Measurements from ENCODE around the gene GFRA1. TPM values are rescaled to one million over a fixed set of nuclear protein-coding genes. Genes with fewer than 3 reads are reported as not detected.
A peak's percentile ranks its signal among the peaks of the same experiment; 100 is the strongest.

The GFRA1 gene
- polyA plus RNA-seq, 1 of the 3 experiments (the other 2 are of a cell fraction) = 1.6 TPM

DNA sequence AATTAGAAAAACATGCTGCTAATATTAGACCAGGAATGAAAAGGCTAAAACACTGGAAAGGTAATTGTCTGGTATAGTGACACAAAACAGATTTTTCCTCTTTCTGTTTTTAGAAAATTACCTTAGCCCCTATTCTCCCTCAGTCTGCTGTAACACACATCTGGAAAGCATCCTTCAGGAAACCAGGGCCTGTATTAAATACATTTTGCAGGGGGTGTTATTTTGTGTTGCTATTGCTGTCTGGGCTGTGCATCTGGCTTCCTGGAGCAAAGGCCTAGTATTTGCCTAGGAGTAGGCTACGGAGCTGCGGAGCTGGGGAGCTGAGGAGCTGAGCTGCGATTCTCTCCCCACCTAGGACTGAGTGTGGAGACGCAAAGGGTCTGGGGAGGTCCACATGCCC is 169.3 kb downstream of the GFRA1 start:
- Histone ChIP-seq H3K36me3 (replicated peaks in 1 of 2; ENCODE audit: control insufficient read depth in 1 of 2, insufficient read depth in 2 of 2, low read length in 1 of 2) (no peaks in the 10 kb centered on the region), H3K9me3 (no peaks in the 10 kb centered on the region), H3K79me2 (ENCODE audit: insufficient read depth) (no peaks in the 10 kb centered on the region), H3K4me2 (no peak overlapping the region), H3K4me1 (ENCODE audit: control insufficient read depth in 1 of 2, insufficient read depth in 2 of 2, low read depth in 1 of 2, low read length in 1 of 2) (peaks cover 0 to 9% of the 10 kb centered on the region in 2 experiments; a peak in 1 of 4 replicates), H3K27me3 (ENCODE audit: insufficient read depth) (no peaks in the 10 kb centered on the region), H3K27ac (ENCODE audit: low read depth in 2 of 2, low read length in 1 of 2) (peak overlapping the region in 1 of 2 experiments; percentile 48; a peak in 1 of 4 replicates), H3K9me2 (no peaks in the 10 kb centered on the region), H4K20me1 (ENCODE audit: insufficient read depth) (no peaks in the 10 kb centered on the region), H2AFZ (ENCODE audit: low read depth) (no peak overlapping the region), H3F3A (replicated peaks; ENCODE audit: insufficient read depth) (no peaks in the 10 kb centered on the region), H3K9ac (no peak overlapping the region), H3K4me3 (ENCODE audit: low read depth in 2 of 2, low read length in 1 of 2) (no peak overlapping the region)
- WGBS (ENCODE audit: low lambda C conversion rate) = 63% methylated on average over 3 of the region's 4 CpGs
- DNase-seq = peak; percentile 49
- ChIA-PET POLR2A (no interaction called here), CTCF (interaction anchor here (2.0 kb wide), 1 partner anchor 184 kb away, joined by 6 read pairs; no protein-coding TSS in a partner anchor)
- TF ChIP-seq EP300 (IDR thresholded peaks at IDR 0.05; ENCODE audit: borderline replicate concordance in 1 of 2, low read depth in 1 of 2, low read length in 1 of 2) (peak in 1 of 2 experiments; percentile 34; a peak in 1 of 4 replicates), MAX (IDR thresholded peaks at IDR 0.05; ENCODE audit: low read depth) (no peak)

DNA sequence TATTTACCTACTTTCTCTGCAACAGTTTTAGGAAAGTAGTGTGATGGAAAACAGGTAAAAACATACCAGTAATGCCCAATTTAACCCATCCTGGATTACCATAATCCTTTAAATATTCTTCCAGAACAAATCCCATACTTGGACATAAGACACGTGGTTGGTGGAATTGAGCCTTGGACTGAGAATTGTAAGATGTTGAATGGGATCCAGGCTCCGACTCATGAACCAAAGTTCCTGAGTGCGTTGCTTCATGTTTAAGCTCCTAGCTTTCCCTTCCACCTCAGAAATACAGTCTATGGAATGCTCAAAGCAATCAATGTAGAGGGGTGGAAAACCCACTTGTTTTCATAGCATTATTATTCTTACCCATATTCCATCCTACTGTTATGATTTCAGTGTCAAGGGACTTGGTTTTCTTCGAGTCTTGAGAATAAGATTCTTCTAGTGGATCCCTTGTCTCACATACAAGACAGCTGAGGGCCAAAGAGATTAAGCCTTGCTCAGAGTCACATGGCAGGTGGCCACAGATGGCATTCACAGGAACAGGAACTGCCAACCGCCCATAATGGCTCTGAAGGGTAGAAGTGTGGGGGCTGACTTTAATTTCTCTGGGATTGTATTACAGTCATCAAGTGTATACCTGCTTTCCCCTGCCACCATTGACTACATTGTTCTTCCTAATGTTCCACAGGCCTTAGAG is 171.2 kb downstream of the GFRA1 start:
- Histone ChIP-seq H3K36me3 (replicated peaks in 1 of 2; ENCODE audit: control insufficient read depth in 1 of 2, insufficient read depth in 2 of 2, low read length in 1 of 2) (no peaks in the 10 kb centered on the region), H3K4me2 (no peak overlapping the region), H3F3A (replicated peaks; ENCODE audit: insufficient read depth) (no peaks in the 10 kb centered on the region), H3K27ac (ENCODE audit: low read depth in 2 of 2, low read length in 1 of 2) (no peak overlapping the region), H4K20me1 (ENCODE audit: insufficient read depth) (no peaks in the 10 kb centered on the region), H3K9me3 (no peaks in the 10 kb centered on the region), H3K27me3 (ENCODE audit: insufficient read depth) (no peaks in the 10 kb centered on the region), H3K4me1 (ENCODE audit: control insufficient read depth in 1 of 2, insufficient read depth in 2 of 2, low read depth in 1 of 2, low read length in 1 of 2) (peaks cover 0 to 9% of the 10 kb centered on the region in 2 experiments; a peak in 1 of 4 replicates), H3K9ac (no peak overlapping the region), H2AFZ (ENCODE audit: low read depth) (no peak overlapping the region), H3K79me2 (ENCODE audit: insufficient read depth) (no peaks in the 10 kb centered on the region), H3K9me2 (no peaks in the 10 kb centered on the region), H3K4me3 (ENCODE audit: low read depth in 2 of 2, low read length in 1 of 2) (no peak overlapping the region)
- ChIA-PET POLR2A (no interaction called here), CTCF (interaction anchor here (1.4 kb wide), 1 partner anchor 11 kb away, joined by 4 read pairs; no protein-coding TSS in a partner anchor)
- TF ChIP-seq, protein P1, sequence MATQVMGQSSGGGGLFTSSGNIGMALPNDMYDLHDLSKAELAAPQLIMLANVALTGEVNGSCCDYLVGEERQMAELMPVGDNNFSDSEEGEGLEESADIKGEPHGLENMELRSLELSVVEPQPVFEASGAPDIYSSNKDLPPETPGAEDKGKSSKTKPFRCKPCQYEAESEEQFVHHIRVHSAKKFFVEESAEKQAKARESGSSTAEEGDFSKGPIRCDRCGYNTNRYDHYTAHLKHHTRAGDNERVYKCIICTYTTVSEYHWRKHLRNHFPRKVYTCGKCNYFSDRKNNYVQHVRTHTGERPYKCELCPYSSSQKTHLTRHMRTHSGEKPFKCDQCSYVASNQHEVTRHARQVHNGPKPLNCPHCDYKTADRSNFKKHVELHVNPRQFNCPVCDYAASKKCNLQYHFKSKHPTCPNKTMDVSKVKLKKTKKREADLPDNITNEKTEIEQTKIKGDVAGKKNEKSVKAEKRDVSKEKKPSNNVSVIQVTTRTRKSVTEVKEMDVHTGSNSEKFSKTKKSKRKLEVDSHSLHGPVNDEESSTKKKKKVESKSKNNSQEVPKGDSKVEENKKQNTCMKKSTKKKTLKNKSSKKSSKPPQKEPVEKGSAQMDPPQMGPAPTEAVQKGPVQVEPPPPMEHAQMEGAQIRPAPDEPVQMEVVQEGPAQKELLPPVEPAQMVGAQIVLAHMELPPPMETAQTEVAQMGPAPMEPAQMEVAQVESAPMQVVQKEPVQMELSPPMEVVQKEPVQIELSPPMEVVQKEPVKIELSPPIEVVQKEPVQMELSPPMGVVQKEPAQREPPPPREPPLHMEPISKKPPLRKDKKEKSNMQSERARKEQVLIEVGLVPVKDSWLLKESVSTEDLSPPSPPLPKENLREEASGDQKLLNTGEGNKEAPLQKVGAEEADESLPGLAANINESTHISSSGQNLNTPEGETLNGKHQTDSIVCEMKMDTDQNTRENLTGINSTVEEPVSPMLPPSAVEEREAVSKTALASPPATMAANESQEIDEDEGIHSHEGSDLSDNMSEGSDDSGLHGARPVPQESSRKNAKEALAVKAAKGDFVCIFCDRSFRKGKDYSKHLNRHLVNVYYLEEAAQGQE (IDR thresholded peaks at IDR 0.05; ENCODE audit: low read depth, low read length) = no peak
- TF ChIP-seq GABPA (IDR thresholded peaks at IDR 0.05; ENCODE audit: low read depth) (no peak), NRF1 (IDR thresholded peaks at IDR 0.05; ENCODE audit: low read depth, low read length) (no peak), MXI1 (IDR thresholded peaks at IDR 0.05; ENCODE audit: low read depth, low read length) (no peak), POLR2AphosphoS5 (IDR thresholded peaks at IDR 0.05; ENCODE audit: low read depth, low read length) (no peak), TAF1 (IDR thresholded peaks at IDR 0.05; ENCODE audit: borderline replicate concordance, low read depth, low read length) (no peak), CHD2 (IDR thresholded peaks at IDR 0.05; ENCODE audit: low read length, partially characterized antibody) (no peak), MEF2A (IDR thresholded peaks at IDR 0.05; ENCODE audit: borderline replicate concordance, low read depth) (no peak), MAX (IDR thresholded peaks at IDR 0.05; ENCODE audit: low read depth) (no peak)
- TF ChIP-seq, protein P2, sequence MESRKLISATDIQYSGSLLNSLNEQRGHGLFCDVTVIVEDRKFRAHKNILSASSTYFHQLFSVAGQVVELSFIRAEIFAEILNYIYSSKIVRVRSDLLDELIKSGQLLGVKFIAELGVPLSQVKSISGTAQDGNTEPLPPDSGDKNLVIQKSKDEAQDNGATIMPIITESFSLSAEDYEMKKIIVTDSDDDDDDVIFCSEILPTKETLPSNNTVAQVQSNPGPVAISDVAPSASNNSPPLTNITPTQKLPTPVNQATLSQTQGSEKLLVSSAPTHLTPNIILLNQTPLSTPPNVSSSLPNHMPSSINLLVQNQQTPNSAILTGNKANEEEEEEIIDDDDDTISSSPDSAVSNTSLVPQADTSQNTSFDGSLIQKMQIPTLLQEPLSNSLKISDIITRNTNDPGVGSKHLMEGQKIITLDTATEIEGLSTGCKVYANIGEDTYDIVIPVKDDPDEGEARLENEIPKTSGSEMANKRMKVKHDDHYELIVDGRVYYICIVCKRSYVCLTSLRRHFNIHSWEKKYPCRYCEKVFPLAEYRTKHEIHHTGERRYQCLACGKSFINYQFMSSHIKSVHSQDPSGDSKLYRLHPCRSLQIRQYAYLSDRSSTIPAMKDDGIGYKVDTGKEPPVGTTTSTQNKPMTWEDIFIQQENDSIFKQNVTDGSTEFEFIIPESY (IDR thresholded peaks at IDR 0.05; ENCODE audit: borderline replicate concordance, low read depth) = no peak
- TF ChIP-seq, protein P3, sequence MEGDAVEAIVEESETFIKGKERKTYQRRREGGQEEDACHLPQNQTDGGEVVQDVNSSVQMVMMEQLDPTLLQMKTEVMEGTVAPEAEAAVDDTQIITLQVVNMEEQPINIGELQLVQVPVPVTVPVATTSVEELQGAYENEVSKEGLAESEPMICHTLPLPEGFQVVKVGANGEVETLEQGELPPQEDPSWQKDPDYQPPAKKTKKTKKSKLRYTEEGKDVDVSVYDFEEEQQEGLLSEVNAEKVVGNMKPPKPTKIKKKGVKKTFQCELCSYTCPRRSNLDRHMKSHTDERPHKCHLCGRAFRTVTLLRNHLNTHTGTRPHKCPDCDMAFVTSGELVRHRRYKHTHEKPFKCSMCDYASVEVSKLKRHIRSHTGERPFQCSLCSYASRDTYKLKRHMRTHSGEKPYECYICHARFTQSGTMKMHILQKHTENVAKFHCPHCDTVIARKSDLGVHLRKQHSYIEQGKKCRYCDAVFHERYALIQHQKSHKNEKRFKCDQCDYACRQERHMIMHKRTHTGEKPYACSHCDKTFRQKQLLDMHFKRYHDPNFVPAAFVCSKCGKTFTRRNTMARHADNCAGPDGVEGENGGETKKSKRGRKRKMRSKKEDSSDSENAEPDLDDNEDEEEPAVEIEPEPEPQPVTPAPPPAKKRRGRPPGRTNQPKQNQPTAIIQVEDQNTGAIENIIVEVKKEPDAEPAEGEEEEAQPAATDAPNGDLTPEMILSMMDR (IDR thresholded peaks at IDR 0.05) = no peak
- no peak for DNase-seq
- WGBS (ENCODE audit: low lambda C conversion rate) = 33% methylated on average over 5 of the region's 5 CpGs

Measured in SK-N-SH (cell line).